WTC11 (cell line): ENCODE measurements around the gene TP73. TPM values are rescaled to one million over a fixed set of nuclear protein-coding genes. Genes with fewer than 3 reads are reported as not detected.

ENCODE experiments used
- ATAC-seq: fragments of 200-7000 bp; cut with Tn5 transposase; 2 replicates; pipeline ENCODE4 v1.10.0; 2021; ENCODE audit warnings: mild to moderate bottlenecking, moderate library complexity
- CTCF ChIA-PET: fragments of 300-600 bp; sonication (Branson Sonifier 250); formaldehyde crosslinking; loops from one replicate; lab custom pipeline; 2021; ENCODE audit warnings: antibody characterized with exemption; lab: Charles Lee
- POLR2A ChIA-PET: fragments of 350-600 bp; sonication (Branson Sonifier 250); formaldehyde crosslinking; loops from one replicate; lab custom pipeline; 2021; ENCODE audit warnings: antibody characterized with exemption; lab: Charles Lee
- DNase-seq: peaks from one replicate; pipeline ENCODE4 v3.0.0; 2021; ENCODE audit warnings: low spot score
- H3K27ac Mint-ChIP-seq: 2 replicates; pipeline ENCODE4 v1.8.0; 2021; ENCODE audit warnings: mixed read lengths
- H3K27me3 Mint-ChIP-seq: 2 replicates; pipeline ENCODE4 v1.8.0; 2021; ENCODE audit warnings: low read depth, mild to moderate bottlenecking, moderate library complexity, mixed read lengths
- H3K36me3 Mint-ChIP-seq: 2 replicates; pipeline ENCODE4 v1.8.0; 2021; ENCODE audit warnings: mixed read lengths
- H3K4me1 Mint-ChIP-seq: 2 replicates; pipeline ENCODE4 v1.8.0; 2022; ENCODE audit warnings: mixed read lengths
- H3K4me3 Mint-ChIP-seq: 2 replicates; pipeline ENCODE4 v1.8.0; 2021; ENCODE audit warnings: mild to moderate bottlenecking, moderate library complexity, mixed read lengths
- H3K9me3 Mint-ChIP-seq: 2 replicates; pipeline ENCODE4 v1.8.0; 2021; ENCODE audit warnings: mixed read lengths
- AFF4 ChIP-seq: sonication (generic); formaldehyde crosslinking; IDR thresholded peaks from 2 replicates; pipeline ENCODE4 v1.8.1; 2023; ENCODE audit warnings: mild to moderate bottlenecking, missing genetic modification reagents, borderline replicate concordance
- E2F5 ChIP-seq: sonication (generic); formaldehyde crosslinking; IDR thresholded peaks from 2 replicates; pipeline ENCODE4 v1.8.1; 2022; ENCODE audit warnings: mild to moderate bottlenecking, moderate library complexity, missing genetic modification reagents
- ETV6 ChIP-seq: sonication (generic); formaldehyde crosslinking; IDR thresholded peaks from 2 replicates; pipeline ENCODE4 v1.8.1; 2022; ENCODE audit warnings: mild to moderate bottlenecking, missing genetic modification reagents
- FOXP1 ChIP-seq: sonication (generic); formaldehyde crosslinking; IDR thresholded peaks from 2 replicates; pipeline ENCODE4 v1.8.0; 2022; ENCODE audit warnings: missing genetic modification reagents, mild to moderate bottlenecking, moderate library complexity, borderline replicate concordance
- JAZF1 ChIP-seq: fragments of 250-450 bp; sonication (Bioruptor Pico); IDR thresholded peaks from 2 replicates; pipeline ENCODE4 v1.9.0; 2021; ENCODE audit warnings: moderate library complexity, mild to moderate bottlenecking, inconsistent platforms
- MAX ChIP-seq: sonication (generic); formaldehyde crosslinking; IDR thresholded peaks from 2 replicates; pipeline ENCODE4 v1.8.0; 2022; ENCODE audit warnings: mild to moderate bottlenecking, missing genetic modification reagents
- MYBL2 ChIP-seq: sonication (generic); formaldehyde crosslinking; IDR thresholded peaks from 2 replicates; pipeline ENCODE4 v1.8.1; 2023; ENCODE audit warnings: mild to moderate bottlenecking, moderate library complexity, missing genetic modification reagents
- SP1 ChIP-seq: sonication (generic); formaldehyde crosslinking; conservative IDR thresholded peaks from 2 replicates; pipeline ENCODE4 v1.8.1; 2022; ENCODE audit warnings: missing genetic modification reagents
- TCF7 ChIP-seq: sonication (generic); formaldehyde crosslinking; IDR thresholded peaks from 2 replicates; pipeline ENCODE4 v1.8.0; 2022; ENCODE audit warnings: mild to moderate bottlenecking, low read depth, missing genetic modification reagents, moderate library complexity
- TEAD1 ChIP-seq: sonication (generic); formaldehyde crosslinking; IDR thresholded peaks from 2 replicates; pipeline ENCODE4 v1.8.0; 2022; ENCODE audit warnings: mild to moderate bottlenecking, missing genetic modification reagents
- USF1 ChIP-seq: sonication (generic); formaldehyde crosslinking; IDR thresholded peaks from 2 replicates; pipeline ENCODE4 v1.8.0; 2022; ENCODE audit warnings: mild to moderate bottlenecking, missing genetic modification reagents
- ZBTB43 ChIP-seq: sonication (generic); formaldehyde crosslinking; IDR thresholded peaks from 2 replicates; pipeline ENCODE4 v1.8.1; 2023; ENCODE audit warnings: mild to moderate bottlenecking, missing genetic modification reagents
- ZNF219 ChIP-seq: sonication (generic); formaldehyde crosslinking; IDR thresholded peaks from 2 replicates; pipeline ENCODE4 v1.8.0; 2023; ENCODE audit warnings: missing genetic modification reagents, mild to moderate bottlenecking, borderline replicate concordance
- total RNA-seq: library from RNA; stranded (reverse); gene quantifications from 3 replicates; pipeline ENCODE4 v1.2.3, GENCODE V29; 2021
- TF ChIP-seq, protein P1 (sequence below): sonication (generic); formaldehyde crosslinking; IDR thresholded peaks from 2 replicates; pipeline ENCODE4 v1.8.0; 2022; ENCODE audit warnings: mild to moderate bottlenecking, missing genetic modification reagents
- TF ChIP-seq, protein P2 (sequence below): sonication (generic); formaldehyde crosslinking; IDR thresholded peaks from 2 replicates; pipeline ENCODE4 v1.8.0; 2023; ENCODE audit warnings: missing genetic modification reagents
- TF ChIP-seq, protein P3 (sequence below): sonication (generic); formaldehyde crosslinking; IDR thresholded peaks from 2 replicates; pipeline ENCODE4 v1.8.1; 2023; ENCODE audit warnings: mild to moderate bottlenecking, missing genetic modification reagents, moderate library complexity

Gene TP73
- total RNA-seq, 1 experiment from 2014 or later, result 5.7 TPM

- peaks cover 5% of the 10 kb centered on the region; the same call in 1 of the 2 replicates for H3K27me3 Mint-ChIP-seq
- no peak for TF ChIP-seq JAZF1 (CRISPR knock-in tag)
- TF ChIP-seq, protein P1, sequence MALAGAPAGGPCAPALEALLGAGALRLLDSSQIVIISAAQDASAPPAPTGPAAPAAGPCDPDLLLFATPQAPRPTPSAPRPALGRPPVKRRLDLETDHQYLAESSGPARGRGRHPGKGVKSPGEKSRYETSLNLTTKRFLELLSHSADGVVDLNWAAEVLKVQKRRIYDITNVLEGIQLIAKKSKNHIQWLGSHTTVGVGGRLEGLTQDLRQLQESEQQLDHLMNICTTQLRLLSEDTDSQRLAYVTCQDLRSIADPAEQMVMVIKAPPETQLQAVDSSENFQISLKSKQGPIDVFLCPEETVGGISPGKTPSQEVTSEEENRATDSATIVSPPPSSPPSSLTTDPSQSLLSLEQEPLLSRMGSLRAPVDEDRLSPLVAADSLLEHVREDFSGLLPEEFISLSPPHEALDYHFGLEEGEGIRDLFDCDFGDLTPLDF (CRISPR knock-in tag), result no peak
- TF ChIP-seq, protein P2, sequence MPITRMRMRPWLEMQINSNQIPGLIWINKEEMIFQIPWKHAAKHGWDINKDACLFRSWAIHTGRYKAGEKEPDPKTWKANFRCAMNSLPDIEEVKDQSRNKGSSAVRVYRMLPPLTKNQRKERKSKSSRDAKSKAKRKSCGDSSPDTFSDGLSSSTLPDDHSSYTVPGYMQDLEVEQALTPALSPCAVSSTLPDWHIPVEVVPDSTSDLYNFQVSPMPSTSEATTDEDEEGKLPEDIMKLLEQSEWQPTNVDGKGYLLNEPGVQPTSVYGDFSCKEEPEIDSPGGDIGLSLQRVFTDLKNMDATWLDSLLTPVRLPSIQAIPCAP, result 0 out of 2 replicates have a peak, but pooled peaks have one; percentile 45
- no peak for TF ChIP-seq TEAD1
- TF ChIP-seq TCF7 (CRISPR knock-in tag), result no peak
- TF ChIP-seq ETV6 (CRISPR knock-in tag), result no peak
- H3K9me3 Mint-ChIP-seq, result no peaks in the 10 kb centered on the region
- POLR2A ChIA-PET, result interaction anchor here (0.9 kb wide), 1 partner anchor 26 kb away, joined by 3 read pairs; no protein-coding TSS in a partner anchor
- DNase-seq, result no peak
- ATAC-seq, result no peak
- H3K27ac Mint-ChIP-seq, result peak overlapping the region; percentile 97
- peak overlapping the region; percentile 96 for H3K4me3 Mint-ChIP-seq
- CTCF ChIA-PET, result interaction anchor here (1.1 to 4.8 kb wide), 3 partner anchors 19 to 30 kb away, joined by 3 to 22 read pairs (median 6); no protein-coding TSS in a partner anchor
- H3K36me3 Mint-ChIP-seq, result peaks cover 26% of the 10 kb centered on the region
- H3K4me1 Mint-ChIP-seq, result peaks cover 30% of the 10 kb centered on the region
These were observed 93.5 kb downstream of the TP73 start for GRCh38 chr1:3745590-3746381.

GRCh38 chr1:3746389-3746829 lies 94.1 kb downstream of the TP73 start:
- Mint-ChIP-seq H3K27me3 (peaks cover 10% of the 10 kb centered on the region), H3K4me1 (peaks cover 30% of the 10 kb centered on the region)
- TF ChIP-seq, protein P1 (CRISPR knock-in tag), result 0 out of 2 replicates have a peak, but pooled peaks have one; percentile 8
- peak; percentile 18; the same call in 1 of the 2 replicates for TF ChIP-seq E2F5 (CRISPR knock-in tag)
- 0 out of 2 replicates have a peak, but pooled peaks have one; percentile 34 for TF ChIP-seq USF1 (CRISPR knock-in tag)
- TF ChIP-seq FOXP1 (CRISPR knock-in tag), result peak; percentile 62; the same call in 1 of the 2 replicates
- 0 out of 2 replicates have a peak, but pooled peaks have one; percentile 43 for TF ChIP-seq ZBTB43 (CRISPR knock-in tag)
- 0 out of 2 replicates have a peak, but pooled peaks have one; percentile 36 for TF ChIP-seq SP1
- no peak for TF ChIP-seq AFF4 (CRISPR knock-in tag)
- TF ChIP-seq MAX, result peak; percentile 79
- TF ChIP-seq MYBL2 (CRISPR knock-in tag), result 0 out of 2 replicates have a peak, but pooled peaks have one; percentile 38
- TF ChIP-seq, protein P3, sequence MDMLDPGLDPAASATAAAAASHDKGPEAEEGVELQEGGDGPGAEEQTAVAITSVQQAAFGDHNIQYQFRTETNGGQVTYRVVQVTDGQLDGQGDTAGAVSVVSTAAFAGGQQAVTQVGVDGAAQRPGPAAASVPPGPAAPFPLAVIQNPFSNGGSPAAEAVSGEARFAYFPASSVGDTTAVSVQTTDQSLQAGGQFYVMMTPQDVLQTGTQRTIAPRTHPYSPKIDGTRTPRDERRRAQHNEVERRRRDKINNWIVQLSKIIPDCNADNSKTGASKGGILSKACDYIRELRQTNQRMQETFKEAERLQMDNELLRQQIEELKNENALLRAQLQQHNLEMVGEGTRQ (CRISPR knock-in tag), result no peak
- no peak for TF ChIP-seq ZNF219

More at GRCh38 chr1:3746389-3746829, 94.1 kb downstream of the TP73 start:
- H3K36me3 Mint-ChIP-seq, result peaks cover 24% of the 10 kb centered on the region
- DNase-seq (peak; percentile 70), ATAC-seq (peak; percentile 10)
- H3K4me3 Mint-ChIP-seq, result peak overlapping the region; percentile 96
- H3K27ac Mint-ChIP-seq, result peak overlapping the region; percentile 97
- no peaks in the 10 kb centered on the region for H3K9me3 Mint-ChIP-seq
- ChIA-PET CTCF (interaction anchor here (2.3 to 4.8 kb wide), 2 partner anchors 19 to 22 kb away, joined by 6 to 22 read pairs; no protein-coding TSS in a partner anchor), POLR2A (interaction anchor here (0.7 to 0.9 kb wide), 2 partner anchors 25 to 93 kb away, joined by 3 read pairs; no protein-coding TSS in a partner anchor)
